OCI-LY1 (cell line): ENCODE data around the gene FADS6.

ENCODE experiments used
- H2AFZ ChIP-seq: fragments of 200-600 bp; sonication (generic), shearing (Covaris generic); 2 replicates; pipeline ENCODE4 v1.6.0; 2014; ENCODE audit warnings: antibody characterized with exemption, mild to moderate bottlenecking, low read length
- H3F3A ChIP-seq: fragments of 200-600 bp; sonication (generic), shearing (Covaris generic); 2 replicates; pipeline ENCODE4 v1.6.0; 2014; ENCODE audit warnings: mild to moderate bottlenecking, antibody characterized with exemption, low read length, moderate library complexity; ENCODE audit not compliant: insufficient read depth
- H3K27ac ChIP-seq: fragments of 200-600 bp; sonication (generic); 2 replicates; pipeline ENCODE4 v1.5.1; 2014; ENCODE audit warnings: low read length, mixed run types, mild to moderate bottlenecking, low read depth; ENCODE audit not compliant: poor library complexity, severe bottlenecking
- H3K27me3 ChIP-seq: fragments of 200-600 bp; sonication (generic); 2 replicates; pipeline ENCODE4 v1.6.0; 2014; ENCODE audit warnings: antibody characterized with exemption, mild to moderate bottlenecking, low read length, moderate library complexity; ENCODE audit not compliant: insufficient read depth
- H3K36me3 ChIP-seq: fragments of 200-600 bp; sonication (generic); 2 replicates; pipeline ENCODE4 v1.6.1; 2014; ENCODE audit warnings: mild to moderate bottlenecking, antibody characterized with exemption, low read length, moderate library complexity, mixed read lengths; ENCODE audit not compliant: insufficient read depth
- H3K4me1 ChIP-seq: fragments of 200-600 bp; sonication (generic); 2 replicates; pipeline ENCODE4 v1.5.1; 2014; ENCODE audit warnings: mild to moderate bottlenecking, low read length, moderate library complexity; ENCODE audit not compliant: insufficient read depth, severe bottlenecking
- H3K4me2 ChIP-seq: fragments of 200-600 bp; sonication (generic), shearing (Covaris generic); 2 replicates; pipeline ENCODE4 v1.6.1; 2014; ENCODE audit warnings: low read length
- H3K4me3 ChIP-seq: fragments of 200-600 bp; sonication (generic); 2 replicates; pipeline ENCODE4 v1.5.1; 2014; ENCODE audit warnings: low read length, low read depth, mild to moderate bottlenecking, mixed read lengths; ENCODE audit not compliant: poor library complexity, severe bottlenecking
- H3K79me2 ChIP-seq: fragments of 200-600 bp; shearing (Covaris generic); 2 replicates; pipeline ENCODE4 v1.6.1; 2016; ENCODE audit warnings: mixed run types, low read length, mixed read lengths; ENCODE audit not compliant: insufficient read depth
- H3K9ac ChIP-seq: fragments of 200-600 bp; sonication (generic), shearing (Covaris generic); 2 replicates; pipeline ENCODE4 v1.6.1; 2014; ENCODE audit warnings: mild to moderate bottlenecking, low read length, mixed read lengths
- H3K9me2 ChIP-seq: fragments of 200-600 bp; sonication (generic), shearing (Covaris generic); 2 replicates; pipeline ENCODE4 v1.6.1; 2014; ENCODE audit warnings: low read depth, mild to moderate bottlenecking, low read length, mixed read lengths
- H3K9me3 ChIP-seq: fragments of 200-600 bp; shearing (Covaris generic); 2 replicates; pipeline ENCODE4 v1.6.1; 2014; ENCODE audit warnings: low read length, mixed read lengths
- H4K20me1 ChIP-seq: fragments of 200-600 bp; sonication (generic), shearing (Covaris generic); 2 replicates; pipeline ENCODE4 v1.6.0; 2016; ENCODE audit warnings: mild to moderate bottlenecking, low read length; ENCODE audit not compliant: insufficient read depth
- EZH2 ChIP-seq: fragments of 200-600 bp; sonication (generic), shearing (Covaris generic); IDR thresholded peaks from 2 replicates; pipeline ENCODE4 v1.8.0; 2017; ENCODE audit warnings: borderline replicate concordance, mixed run types, mild to moderate bottlenecking, antibody characterized with exemption, low read length, moderate library complexity, mixed read lengths
- TF ChIP-seq, protein P1 (sequence below): fragments of 200-600 bp; sonication (generic), shearing (Covaris generic); IDR thresholded peaks from 2 replicates; pipeline ENCODE4 v1.5.1; 2017; ENCODE audit warnings: mild to moderate bottlenecking, antibody characterized with exemption, low read length, moderate library complexity, mixed read lengths

FADS6 gene, protein sequence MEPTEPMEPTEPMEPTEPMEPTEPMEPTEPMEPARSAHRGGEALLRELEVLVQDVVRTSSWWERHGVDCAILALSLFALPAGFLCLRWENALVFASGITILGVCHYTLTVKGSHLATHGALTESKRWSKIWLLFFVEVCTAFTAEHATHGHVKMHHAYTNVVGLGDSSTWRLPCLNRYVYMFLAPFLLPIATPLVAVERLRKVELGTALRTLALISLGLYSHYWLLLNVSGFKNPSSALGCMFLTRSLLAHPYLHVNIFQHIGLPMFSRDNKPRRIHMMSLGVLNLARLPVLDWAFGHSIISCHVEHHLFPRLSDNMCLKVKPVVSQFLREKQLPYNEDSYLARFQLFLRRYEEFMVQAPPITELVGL

GRCh38 chr17:74892974-74893911 is at the start of gene FADS6:
Gene FADS6 (minus strand): TSS chr17:74893633. CDS start chr17:74893595, 38 bp downstream.
- no peak within 1 kb of the TSS for H3K27ac ChIP-seq
- no peaks in the 10 kb centered on the region for H3K79me2 ChIP-seq
- TF ChIP-seq, protein P1, sequence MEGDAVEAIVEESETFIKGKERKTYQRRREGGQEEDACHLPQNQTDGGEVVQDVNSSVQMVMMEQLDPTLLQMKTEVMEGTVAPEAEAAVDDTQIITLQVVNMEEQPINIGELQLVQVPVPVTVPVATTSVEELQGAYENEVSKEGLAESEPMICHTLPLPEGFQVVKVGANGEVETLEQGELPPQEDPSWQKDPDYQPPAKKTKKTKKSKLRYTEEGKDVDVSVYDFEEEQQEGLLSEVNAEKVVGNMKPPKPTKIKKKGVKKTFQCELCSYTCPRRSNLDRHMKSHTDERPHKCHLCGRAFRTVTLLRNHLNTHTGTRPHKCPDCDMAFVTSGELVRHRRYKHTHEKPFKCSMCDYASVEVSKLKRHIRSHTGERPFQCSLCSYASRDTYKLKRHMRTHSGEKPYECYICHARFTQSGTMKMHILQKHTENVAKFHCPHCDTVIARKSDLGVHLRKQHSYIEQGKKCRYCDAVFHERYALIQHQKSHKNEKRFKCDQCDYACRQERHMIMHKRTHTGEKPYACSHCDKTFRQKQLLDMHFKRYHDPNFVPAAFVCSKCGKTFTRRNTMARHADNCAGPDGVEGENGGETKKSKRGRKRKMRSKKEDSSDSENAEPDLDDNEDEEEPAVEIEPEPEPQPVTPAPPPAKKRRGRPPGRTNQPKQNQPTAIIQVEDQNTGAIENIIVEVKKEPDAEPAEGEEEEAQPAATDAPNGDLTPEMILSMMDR = no peak
- TF ChIP-seq EZH2 = no peak
- no peak within 1 kb of the TSS for H3K9ac ChIP-seq
- no peak within 1 kb of the TSS for H2AFZ ChIP-seq
- H3K36me3 ChIP-seq = no peaks in the 10 kb centered on the region
- no peaks in the 10 kb centered on the region; the same call in 1 of the 2 replicates for H3K27me3 ChIP-seq
- H3K9me2 ChIP-seq = no peaks in the 10 kb centered on the region
- H4K20me1 ChIP-seq = no peaks in the 10 kb centered on the region
- no peaks in the 10 kb centered on the region for H3K4me1 ChIP-seq
- no peaks in the 10 kb centered on the region for H3K9me3 ChIP-seq
- no peak within 1 kb of the TSS for H3K4me3 ChIP-seq
- H3K4me2 ChIP-seq = no peak within 1 kb of the TSS
- no peaks in the 10 kb centered on the region for H3F3A ChIP-seq

DNA sequence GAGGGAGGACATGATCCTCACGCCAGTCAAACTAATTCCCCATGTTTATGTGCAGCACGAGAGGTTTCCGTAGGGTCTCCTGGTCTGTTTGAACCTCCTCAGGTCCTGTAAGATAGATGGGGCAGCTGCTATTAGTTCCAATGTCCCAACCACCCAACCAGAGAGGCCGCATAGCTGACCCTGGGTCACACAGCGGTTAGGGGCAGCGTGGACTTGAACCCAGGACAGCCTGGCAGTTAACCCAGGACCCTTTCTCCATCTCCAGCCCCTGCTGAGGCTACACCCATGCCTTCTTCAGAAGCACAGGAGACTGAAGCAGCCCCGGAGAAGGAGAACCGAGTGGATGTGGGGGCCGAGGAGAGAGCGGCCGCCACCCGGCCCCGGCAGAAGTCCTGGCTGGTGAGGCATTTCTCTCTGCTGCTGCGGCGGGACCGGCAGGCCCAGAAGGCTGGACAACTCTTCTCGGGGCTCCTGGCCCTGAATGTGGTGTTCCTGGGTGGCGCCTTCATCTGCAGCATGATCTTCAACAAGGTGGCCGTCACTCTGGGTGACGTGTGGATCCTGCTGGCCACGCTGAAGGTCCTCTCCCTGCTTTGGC is 47.8 kb upstream of the FADS6 start:
- Histone ChIP-seq H3K27me3 (peaks cover 11% of the 10 kb centered on the region; the same call in 1 of the 2 replicates), H3K79me2 (no peaks in the 10 kb centered on the region)

DNA sequence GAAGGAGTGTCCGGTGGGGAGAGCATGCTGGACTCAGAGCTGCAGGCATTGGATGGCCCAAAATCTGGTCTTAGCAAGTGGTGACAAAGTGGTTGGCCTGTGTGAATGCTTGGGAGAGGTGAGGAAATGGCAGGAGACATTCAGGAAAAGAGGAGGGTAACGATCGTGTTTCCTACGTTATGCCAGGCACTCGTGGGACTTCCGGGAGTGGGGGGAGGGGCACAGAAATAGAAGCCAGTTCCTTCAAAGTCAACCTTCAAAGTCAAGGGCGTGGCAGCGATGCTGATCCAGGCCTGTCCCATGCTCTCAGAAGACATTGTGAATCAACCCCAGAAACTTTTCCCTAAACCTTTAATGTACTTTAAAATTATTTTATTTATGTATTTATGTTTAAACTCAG is 46.1 kb upstream of the FADS6 start:
- H4K20me1 ChIP-seq = no peaks in the 10 kb centered on the region
- no peak overlapping the region for H3K9ac ChIP-seq
- peaks cover 11% of the 10 kb centered on the region for H3K27me3 ChIP-seq
- H3K36me3 ChIP-seq = no peaks in the 10 kb centered on the region
- H3K9me3 ChIP-seq = no peaks in the 10 kb centered on the region
- no peak overlapping the region for H3K4me2 ChIP-seq
- no peak for TF ChIP-seq EZH2
- TF ChIP-seq, protein P1 = no peak
- no peaks in the 10 kb centered on the region for H3K9me2 ChIP-seq
- no peak overlapping the region for H3K27ac ChIP-seq
- H3K4me3 ChIP-seq = no peak overlapping the region
- H3K79me2 ChIP-seq = no peaks in the 10 kb centered on the region
- H2AFZ ChIP-seq = no peak overlapping the region
- no peaks in the 10 kb centered on the region for H3K4me1 ChIP-seq
- H3F3A ChIP-seq = no peaks in the 10 kb centered on the region

More for the DNA sequence above, 47.8 kb upstream of the FADS6 start:
- TF ChIP-seq EZH2 = no peak
- TF ChIP-seq, protein P1 = no peak
- Histone ChIP-seq H3F3A (no peaks in the 10 kb centered on the region), H3K9ac (no peak overlapping the region), H3K4me1 (no peaks in the 10 kb centered on the region), H3K36me3 (no peaks in the 10 kb centered on the region), H3K9me3 (no peaks in the 10 kb centered on the region), H2AFZ (no peak overlapping the region), H4K20me1 (no peaks in the 10 kb centered on the region), H3K4me3 (no peak overlapping the region), H3K9me2 (no peaks in the 10 kb centered on the region), H3K27ac (no peak overlapping the region), H3K4me2 (no peak overlapping the region)
